GM10847 (cell line): ENCODE data around the gene FCER2.

Experiments
- POLR2A ChIP-seq: IDR thresholded peaks from 2 replicates; pipeline ENCODE4 v1.6.1; 2011; ENCODE audit not compliant: insufficient read length; ENCODE audit errors: extremely low read depth

The FCER2 gene

DNA sequence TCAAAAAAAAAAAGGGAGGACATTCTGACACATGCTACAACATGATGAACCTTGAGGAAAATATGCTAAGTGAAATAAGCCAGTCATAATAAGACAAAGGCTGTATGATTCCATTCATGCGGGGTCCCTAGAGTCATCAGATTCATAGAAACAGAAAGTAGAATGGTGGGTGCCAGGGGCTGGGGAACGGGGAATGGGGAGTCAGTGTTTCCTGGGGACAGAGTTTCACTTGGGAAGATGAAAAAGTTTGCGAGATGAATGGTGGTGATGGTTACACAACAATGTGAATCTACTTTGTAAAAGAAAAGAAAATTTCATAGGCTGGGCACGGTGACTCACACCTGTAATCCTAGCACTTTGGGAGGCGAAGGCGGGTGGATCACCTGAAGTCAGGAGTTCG lies 36.1 kb upstream of the FCER2 start:
- TF ChIP-seq POLR2A: no peak

DNA sequence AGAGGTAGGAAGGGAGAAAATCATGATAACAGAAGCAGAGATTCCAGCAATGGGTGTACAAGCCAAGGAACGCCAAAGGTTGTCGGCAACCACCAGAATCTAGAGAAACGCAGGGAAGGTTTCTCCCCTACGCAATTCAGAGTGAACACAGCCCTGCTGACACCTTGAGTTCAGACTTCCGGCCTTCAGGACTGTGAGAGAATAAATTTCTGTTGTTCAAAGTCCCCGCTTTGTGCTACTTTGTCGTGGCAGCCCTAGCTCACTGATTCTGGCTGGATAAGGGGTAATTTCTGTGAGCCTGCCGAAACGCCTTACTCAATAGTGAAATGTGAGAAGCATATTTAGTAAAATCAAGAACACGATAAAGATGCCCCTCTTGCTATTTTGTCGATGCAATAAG lies 35.3 kb upstream of the FCER2 start:
- TF ChIP-seq POLR2A: no peak

DNA sequence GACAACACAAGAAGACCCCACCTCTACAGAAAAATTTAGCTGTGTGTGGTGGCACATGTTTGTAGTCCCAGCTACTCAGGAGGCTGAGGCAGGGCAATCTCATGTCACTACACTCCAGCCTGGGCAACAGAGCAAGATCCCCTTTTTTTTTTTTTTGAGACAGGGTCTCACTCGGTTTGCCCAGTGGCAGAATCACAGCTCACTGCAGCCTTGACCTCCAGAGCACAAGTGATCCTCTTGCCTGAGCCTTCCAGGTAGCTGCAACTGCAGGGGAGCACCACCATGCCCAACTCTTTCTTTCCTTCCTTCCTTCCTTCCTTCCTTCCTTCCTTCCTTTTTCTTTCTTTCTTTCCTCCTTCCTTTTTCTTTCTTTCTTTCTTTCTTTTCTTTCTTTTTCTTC lies 34.2 kb upstream of the FCER2 start:
- TF ChIP-seq POLR2A: no peak

DNA sequence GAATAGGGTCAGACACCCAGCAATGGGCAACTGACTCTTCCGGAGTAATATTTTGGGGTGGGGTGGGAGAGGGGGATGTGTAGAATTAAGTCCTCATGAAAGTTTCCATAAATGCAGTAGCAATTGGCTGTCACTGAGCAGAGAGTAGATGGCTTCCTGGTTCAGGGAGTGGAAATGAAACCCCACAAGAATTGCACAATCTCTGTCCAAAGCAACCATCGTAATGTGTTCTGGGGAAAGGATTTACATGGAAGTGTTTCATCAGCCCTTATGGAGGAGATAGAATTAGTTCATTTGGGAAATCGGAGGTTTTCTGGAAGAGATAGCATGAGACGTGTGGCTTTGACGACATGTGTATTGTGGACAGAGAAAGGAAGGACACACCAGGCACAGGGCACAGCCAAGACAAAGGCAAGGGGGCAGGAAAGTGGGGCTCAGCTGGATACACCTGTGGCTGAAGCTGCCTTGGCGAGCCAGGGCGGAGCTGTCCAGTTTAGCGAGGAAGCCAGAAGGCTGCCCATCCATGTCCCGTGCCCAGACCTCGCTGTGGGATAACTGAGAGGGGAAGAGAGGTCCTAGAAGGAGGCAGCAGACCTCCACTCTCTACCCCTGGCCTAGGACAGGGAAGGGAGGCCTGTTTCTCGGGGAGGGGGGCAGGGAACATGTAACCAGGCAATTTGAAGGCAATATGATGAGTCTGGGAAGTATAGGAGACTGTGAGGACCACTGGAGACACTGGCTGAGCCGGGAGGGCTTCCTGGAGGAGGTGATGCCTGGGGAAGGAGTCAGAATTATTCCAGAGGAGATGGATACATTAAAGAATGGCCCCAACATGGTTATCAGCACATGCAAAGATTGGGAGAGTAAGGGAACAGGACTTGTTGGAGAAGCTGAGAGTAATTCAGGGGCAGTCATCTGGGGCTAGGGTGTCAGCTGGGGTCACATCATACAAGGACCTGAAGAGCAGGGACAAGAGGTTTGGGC lies 32.6 kb upstream of the FCER2 start:
- no peak for TF ChIP-seq POLR2A

DNA sequence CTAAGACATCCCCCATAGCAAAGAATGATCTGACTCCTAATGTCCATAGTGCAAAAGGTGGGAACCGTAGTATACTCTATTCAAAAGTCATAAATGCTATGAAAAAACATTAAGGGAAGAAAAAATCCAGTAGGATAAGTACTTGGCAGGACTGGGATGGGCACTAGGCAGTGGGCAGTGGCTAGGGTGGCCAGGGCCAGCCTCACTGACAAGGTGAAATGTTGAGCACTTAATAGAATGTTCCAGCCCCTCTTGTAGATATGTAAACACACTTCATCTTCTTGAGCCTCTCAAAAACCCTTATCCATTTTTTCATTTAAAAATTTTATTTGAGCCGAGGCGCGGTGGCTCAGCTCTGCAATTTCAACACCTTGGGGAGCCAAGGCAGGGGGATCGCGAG lies 31.4 kb upstream of the FCER2 start:
- no peak for TF ChIP-seq POLR2A

DNA sequence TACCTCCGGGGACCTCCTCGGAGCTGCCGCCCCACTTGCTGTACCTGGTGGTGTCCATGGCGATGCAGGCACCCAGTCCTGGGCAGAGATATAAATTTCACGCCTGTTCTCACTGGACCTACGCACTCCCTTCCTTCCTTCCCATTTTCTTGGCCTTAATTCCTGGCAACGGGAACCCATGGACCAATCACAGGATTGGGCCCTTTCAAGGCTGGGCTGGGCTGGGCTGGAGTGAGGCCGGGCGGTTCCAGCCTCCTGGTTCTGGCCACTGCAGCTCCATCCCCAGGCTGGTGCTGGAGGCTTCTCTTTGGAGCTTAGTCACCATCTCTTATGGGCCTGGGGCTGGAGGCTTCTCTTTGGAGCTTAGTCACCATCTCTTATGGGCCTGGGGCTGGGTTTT lies 30.1 kb upstream of the FCER2 start, which contains the start of gene CLEC4G:
TSS of gene CLEC4G (minus strand) at position 66 of the 400 bp plus-strand sequence. CDS start at position 58, 8 bp downstream.
- TF ChIP-seq POLR2A: no peak

DNA sequence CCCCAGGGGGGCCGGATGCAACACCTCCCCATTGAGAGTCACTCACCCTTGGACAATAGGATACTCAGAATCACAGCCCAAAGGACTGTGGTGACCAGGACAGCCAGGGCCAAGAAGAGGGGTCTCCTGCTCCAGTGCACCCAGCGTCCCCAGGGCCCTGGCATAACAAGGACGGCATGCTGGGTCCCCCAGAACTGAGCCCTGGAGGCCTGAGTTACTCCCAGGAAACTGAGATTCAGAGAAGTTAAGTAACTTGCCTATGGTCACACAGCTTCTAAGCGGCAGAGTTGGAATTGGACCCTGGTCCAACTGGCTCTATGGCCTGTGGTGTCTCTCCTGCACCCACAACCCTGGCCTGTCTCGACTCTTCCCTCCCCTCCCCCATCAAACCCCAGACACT lies 29.7 kb upstream of the FCER2 start:
- TF ChIP-seq POLR2A: no peak

DNA sequence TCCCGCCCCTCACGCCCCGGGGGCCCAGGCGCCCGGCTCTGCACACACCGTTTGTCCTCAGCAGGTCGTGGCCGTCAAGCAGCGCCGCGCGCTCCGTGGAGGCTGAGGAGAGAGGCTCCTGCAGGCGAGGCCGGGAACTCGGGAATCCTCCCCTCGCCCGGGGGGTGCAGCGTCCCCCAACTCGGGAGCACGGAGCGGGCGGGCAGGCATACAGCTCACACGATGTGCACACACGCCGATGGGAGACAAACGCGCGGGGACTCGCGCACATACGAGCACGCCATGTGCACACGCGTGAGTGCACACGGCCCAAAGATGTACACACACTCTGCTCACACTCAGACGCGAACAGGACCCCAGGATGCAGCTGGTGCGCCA lies 29.3 kb upstream of the FCER2 start:
- no peak for TF ChIP-seq POLR2A

DNA sequence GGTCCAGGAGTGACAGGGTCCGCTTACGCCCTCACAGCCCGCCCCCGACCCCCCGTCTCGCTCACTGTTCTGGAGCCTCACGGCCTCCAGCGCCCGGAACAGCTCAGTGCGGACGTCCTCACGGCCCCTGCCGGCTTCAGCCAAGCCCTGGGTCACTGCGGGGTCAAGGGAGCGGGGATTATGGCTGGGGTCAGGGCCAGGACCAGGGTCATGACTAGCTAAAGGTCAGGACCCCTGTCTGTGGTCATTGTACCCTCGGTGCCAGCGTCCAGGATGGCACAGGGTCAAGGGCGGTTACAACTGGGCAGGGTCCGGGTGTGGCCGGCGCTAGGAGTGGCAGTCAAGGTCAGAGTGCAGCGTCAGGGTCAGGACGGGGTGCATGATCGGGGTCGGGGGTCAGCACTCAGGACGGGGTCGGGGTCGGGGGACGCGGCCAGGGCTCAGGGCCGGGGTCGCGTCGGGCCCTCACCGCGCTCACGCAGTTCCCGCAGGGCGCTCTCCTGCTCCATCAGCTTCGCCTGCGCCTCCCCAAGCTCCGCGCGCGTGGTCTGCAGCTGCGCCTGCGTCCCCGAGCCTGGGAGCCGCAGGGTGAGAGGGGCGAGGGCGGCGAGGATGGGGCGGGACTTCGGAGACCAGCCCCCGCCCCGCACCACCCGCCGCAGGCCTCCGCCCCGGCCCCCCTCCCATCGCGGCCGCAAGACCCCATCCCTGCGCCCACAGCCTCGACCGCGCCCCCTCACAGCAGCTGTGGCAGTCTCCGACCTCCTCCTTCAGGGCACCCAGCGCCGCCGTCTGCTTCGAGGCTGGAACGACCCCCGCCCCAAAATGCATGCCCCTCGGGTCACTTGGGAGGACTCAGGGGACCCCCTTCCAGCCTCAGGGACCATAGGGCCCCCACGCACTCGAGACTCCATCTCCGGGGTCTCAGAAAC lies 28.6 kb upstream of the FCER2 start:
- TF ChIP-seq POLR2A: no peak

DNA sequence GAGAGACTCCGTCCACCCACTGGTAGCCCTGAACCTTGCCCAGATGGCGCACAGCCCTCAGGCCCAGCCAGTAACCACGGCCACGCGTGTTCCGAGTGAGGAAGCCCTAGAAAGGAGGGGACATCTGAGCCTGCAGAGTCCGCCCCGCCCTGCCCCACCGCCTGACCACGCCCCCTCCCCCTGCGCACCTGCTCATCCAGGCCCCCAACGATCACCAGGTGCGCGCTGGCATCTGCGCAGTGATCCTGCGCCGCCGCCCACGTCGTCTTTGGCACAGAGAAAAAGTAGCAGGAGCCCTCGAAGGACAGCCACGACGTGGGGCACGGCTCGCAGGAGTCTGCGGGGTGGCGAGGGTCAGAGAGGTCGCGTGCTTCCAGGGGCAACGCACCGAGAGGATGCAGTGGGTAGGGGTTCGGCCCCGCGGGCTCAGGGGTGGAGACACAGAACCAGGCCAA lies 27.9 kb upstream of the FCER2 start:
- TF ChIP-seq POLR2A: no peak

DNA sequence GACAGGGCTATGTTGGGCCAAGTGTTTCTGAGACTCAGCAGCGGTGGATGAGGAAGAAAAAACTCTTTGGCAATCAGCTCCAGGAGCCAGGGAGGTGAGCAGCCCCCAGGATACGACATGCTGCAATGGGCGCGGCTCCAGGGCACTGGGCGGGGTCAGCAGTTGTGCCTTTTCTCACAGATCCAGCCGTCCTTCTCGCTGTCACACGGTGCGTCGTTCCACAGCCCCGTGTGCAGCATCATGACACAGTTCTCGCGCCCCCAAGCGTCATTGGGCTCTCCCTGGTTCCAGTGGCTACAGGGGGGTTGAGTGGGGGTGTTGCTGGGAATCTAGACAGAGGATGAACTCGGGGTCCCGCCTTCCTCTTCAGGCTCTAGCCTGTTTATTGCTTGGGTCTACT lies 27.3 kb upstream of the FCER2 start:
- no peak for TF ChIP-seq POLR2A

DNA sequence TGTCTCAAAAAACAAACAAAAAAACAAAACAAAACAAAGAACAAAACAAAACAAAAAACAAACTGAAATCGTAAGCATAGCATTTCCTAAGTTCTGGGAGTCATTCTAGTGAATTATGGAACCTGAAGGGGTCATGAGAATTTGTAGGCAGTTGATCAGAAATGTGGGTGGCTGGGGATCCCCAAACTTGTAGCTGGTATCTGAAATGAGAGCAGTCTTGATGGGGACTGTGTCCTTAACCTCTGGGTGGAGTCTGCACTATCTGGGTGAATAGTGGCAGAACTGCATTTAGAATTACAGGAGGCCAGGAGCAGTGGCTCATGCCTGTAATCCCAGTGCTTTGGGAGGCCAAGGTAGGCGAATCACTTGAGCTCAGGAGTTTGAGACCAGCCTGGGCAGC lies 23.9 kb upstream of the FCER2 start:
- no peak for TF ChIP-seq POLR2A

DNA sequence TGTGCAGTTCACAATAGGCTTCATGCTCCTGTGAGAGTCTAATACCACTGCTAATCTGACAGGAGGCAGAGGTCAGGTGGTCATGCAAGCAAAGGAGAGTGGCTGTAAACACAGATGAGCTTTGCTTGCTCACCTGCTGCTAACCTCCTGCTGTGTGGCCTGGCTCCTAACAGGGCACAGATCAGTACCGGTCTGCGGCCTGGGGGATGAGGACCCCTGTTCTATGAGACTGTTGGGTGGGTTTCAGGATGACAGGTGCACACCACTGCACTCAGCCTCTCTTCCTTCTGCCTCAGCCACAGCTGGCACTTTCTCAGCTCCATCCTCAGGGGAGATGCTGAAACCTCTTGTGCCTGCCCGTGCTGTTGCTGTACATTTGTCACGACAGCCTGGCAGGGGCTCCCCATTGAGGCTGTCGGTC lies 20.3 kb upstream of the FCER2 start:
- no peak for TF ChIP-seq POLR2A

DNA sequence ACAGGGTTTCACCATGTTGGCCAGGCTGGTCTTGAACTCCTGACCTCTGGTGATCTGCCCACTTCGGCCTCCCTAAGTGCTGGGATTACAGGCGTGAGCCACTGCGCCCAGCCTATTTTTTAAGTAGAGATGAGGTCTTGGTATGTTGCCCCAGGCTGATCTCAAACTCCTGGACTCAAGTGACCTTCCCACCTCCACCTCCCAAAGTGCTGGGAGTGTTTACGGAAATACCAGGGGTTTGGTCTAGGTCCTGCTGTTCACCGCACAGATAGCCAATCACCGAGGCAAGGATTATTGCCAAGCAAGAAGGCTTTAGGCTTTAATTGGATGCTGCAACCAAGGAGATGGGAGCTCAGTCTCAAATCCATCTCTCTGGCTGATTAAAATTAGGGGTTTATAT lies 18.4 kb upstream of the FCER2 start:
- no peak for TF ChIP-seq POLR2A

DNA sequence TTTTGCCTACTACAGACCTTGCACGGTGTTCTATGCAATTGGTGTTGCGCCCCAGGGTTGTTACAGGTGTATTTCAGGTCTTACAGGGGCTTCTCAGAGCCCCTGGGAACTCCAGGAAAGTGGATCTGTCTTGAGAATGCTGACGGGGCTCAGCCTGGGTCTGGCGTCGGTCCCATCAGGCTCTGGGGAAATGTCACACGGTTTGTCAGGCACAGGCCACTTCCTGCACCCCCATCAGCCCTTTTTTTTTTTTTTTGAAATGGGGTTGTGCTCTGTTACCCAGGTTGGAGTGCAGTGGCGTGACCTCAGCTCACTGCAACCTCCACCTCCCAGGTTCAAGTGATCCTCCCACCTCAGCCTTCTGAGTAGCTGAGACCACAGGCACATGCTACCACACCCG lies 16.7 kb upstream of the FCER2 start:
- TF ChIP-seq POLR2A: no peak

DNA sequence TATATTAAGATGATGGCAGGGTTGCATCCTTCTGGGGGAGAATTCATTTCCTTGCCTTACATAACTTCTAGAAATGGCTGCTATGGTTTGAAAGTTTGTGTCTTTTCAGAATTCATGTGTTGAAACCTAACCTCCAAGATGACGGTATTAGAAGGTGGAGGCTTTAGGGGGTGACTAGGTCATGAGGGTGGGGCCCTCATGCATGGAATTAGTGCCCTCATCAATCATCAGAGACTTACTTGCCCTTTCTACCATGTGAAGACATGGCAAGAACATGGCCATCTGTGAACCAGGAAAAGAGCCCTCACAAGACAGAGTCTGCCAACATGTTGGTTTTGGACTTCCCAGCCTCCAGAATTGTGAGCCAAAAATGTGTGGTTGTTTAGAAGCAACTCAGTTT lies 14.8 kb upstream of the FCER2 start:
- no peak for TF ChIP-seq POLR2A
